ENCODE results near the gene SNX24.

DNA sequence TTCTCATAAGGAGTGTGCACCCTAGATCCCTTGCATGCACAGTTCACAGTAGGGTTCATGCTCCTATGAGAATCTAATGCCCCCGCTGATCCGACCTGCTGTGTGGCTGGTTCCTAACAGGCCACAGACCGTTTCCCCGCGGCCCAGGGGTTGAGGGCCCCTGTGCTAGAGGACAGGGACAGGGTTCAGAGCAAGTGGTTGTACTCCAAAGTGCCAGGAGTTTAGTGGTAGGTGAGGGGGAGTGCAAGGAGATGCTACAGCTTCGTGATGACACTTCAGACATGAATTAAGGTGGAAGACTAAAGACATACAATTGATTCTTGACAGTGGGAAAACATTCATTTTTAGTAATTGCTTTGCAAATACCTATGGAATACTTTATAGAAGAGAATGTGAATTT is 40.5 kb downstream of the SNX24 start:
- no peak for TF ChIP-seq GATA2 (IDR thresholded peaks at IDR 0.05; ENCODE audit: low read depth, low read length)
- no peak for TF ChIP-seq GATA3 (IDR thresholded peaks at IDR 0.05; ENCODE audit: low read depth, low read length)

Data from SH-SY5Y (cell line).